ENCODE data around the gene WNT7B.

Gene WNT7B

DNA sequence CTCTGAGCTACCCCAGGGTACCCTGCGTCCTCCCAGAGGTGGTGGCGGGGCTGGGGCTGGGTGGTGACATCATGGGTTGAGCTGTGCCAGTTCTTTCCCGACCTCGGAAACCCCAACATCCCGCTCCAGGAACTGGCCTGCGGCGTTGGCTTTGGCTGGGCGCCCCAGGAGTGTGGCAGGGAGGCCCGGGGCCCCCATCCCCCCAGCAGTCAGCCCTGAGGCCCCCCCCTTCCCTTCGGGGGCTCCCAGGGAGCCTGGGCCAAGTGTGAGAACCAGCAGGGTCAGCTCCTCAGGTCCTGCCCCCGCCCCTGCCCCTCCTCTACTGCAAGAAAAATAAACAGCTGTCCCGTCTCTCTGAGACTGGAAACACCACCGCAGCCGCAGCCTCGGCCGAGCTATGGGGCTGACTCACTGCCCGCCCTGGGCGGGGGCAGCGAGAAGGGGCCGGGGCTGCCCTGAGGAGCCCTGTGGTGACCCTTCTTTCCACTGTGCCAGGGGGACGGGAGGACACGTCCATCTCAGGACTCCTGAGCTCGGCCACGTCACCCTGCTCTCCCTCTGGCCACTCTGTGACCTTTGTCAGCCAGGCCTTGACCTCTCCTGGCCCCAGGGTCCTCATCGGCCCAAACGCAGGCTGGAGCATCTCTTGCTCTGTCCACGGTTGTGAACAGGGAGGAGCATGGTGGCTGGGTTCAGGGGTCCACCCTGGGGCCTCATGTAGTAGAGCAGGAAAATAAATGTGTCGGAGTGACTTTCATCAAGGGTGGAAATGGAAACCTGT lies 73.4 kb downstream of the WNT7B start:
- no peak for DNase-seq

DNA sequence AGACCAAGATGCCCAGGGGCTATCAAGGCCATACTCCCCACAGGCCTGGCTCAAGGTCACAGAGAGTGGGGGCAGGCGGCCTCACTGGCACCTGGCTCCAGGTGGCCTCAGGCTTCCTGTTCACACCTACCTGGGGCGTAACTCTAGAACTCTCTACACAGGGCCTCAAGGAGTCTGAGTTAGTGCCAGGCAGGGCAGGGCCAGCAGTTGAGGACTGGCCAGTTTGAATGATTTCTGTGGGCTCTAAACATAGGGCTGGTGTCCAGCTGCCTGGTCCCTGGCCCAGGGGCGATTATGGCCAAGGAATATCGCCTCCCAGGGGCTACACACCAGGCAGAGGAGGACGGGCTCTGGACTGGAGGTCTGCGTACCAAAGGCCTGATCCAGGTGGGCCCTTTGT lies 79.2 kb downstream of the WNT7B start:
- no peak for DNase-seq

DNA sequence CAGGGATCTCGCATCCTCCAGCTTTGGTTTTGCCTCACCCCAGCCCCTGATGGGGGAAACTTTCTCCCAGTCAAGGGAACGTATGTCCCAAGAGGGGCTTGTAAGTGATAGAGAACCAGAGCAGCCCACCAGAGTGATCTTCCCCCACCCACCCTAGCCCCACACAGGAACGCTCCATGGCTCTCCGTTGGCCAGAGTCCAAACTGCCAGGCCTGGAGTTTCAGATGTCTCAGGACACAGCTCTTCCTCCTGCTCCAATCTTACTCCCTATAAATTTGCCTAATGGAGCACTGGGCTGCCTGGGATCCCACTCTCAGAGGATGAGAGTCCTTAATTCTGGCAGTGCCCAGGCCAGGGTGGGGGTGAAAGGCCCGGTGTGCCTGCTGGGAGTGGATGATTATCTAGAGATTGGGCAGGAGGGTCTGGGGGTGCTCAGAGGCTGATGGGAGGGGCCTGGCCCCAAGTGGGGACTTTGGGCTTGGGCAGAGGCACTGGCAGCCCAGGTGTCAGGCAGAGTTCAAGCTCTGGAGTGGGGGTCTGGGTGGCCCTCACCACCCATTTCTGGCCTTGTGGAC lies 79.9 kb downstream of the WNT7B start:
- no peak for DNase-seq

DNA sequence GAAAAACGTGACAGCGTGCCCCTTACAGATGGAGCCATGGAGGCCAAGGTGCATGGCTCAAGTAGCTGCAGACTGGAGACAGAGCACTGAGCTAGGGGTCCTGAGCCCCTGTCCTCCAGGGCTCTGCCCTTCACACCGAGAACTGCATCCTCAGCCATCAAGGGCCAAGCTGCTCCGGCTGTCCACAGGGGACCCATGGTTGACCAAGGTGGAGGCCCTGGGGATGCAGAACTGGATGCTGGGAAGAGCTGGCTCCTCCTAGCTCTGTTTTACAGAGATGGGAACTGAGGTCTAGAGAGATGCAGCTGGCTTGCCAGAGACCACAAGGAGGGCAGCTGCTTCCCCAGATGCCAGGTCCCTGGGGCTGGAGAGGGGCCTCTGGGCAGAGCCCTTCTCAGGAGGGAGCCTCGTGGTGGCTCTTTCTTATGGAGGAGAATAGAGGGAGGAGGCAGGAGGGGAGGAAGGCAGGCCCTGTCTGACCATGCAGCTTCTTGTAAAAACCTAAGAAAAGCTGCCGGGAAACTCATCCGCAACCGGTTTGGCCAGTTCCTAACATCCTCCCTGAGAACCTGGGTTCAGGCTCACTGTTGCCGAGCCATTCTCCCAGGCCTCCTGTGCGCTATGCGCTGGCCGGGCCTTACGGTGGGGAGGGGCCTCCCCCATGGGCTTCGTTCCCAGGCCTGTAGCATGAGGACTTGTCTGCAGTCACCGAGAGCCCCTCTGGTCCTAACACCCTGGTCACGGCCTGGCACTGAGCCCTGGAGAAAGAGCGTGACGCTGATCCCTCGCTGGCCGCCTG lies 80.6 kb downstream of the WNT7B start:
- DNase-seq: no peak

DNA sequence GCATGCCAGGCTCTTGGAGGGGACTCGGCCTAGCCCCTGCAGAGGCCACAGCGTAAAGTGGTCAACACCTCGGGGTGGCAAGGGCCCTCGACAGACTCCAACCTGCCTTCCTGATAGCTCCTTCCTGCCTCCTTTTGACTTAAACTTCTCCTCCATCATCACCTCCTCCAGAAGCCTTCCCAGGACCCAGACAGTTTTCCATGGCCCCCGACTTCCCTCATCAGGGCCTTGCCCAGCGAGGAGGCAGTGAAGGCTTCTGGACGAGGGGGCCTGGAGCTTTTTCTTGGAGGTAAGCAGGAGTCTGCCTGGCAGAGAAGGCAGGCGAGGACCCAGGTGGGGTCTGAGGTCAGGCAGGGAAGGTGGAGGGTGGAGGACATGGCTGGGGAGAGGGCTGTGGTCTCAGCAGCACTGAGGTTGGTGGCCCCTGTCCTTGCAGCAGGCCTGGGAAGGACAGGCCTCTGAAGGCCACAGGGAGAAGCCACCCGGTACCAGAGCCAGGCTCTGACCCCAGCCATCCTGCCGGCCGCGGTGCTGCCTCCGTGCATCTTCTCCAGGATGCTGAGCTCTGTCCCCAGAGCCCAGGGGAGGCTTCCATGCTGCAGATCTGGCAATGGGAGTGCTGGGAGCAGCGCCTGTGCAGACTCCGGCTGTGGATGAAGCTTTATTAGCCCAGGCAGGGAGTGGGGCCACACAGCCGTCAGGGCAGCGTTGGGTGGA lies 81.4 kb downstream of the WNT7B start:
- no peak for DNase-seq

DNA sequence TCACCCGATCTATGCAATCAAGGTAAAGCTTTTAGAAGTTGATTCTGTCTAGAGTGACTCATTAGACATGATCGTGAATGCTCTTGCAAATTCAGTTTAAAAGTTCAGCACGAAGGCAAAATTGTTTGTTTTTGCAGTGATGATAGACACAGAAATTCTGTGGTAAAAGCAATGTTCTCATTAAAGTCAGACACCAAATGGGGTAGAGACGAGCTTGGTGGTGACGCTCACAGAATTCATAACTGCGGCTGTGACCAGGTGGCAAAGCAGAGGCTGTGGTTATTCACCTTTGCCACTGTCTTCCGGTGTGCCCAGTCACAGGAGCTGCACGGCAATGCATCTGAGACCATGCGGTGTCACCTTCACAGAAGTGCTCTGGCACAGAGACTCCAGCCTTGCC lies 83.4 kb downstream of the WNT7B start:
- no peak for DNase-seq

DNA sequence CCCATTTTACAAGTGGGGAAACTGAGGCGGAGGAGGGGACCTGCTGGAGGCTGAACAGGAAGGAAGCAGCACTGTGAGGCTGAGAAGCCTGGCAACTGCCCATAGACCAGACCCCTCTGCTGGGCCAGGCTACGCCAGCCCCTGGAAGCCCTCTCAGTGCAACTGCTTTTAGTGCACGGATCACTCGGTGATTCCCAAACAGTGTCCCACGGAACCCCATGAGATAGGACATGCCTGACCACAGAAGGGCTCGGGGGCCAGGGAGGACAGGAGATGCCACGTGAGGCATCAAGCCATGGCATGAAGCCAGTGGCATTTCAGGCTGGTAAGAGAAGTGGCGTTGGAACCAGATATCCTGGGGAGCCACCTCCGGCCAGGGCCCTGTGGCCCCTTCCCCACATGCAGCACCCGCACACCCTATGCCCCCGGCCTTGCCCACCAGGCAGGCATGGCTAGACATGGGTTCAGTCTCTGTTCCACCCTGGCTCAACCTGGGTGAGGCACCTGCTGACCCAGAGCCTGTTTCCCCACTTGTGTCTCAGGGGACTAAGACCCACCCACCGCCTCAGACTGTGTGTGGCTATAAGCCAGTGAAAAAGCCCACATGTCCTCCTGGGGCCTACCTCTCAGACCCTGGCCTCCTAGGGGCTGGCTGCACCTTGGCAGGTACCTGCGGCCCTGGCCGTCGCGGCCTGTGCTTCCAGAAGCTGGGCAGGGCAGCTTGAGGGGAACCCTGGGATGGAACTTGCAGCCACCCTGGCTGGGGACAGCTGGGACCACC lies 84.1 kb downstream of the WNT7B start:
- no peak for DNase-seq

DNA sequence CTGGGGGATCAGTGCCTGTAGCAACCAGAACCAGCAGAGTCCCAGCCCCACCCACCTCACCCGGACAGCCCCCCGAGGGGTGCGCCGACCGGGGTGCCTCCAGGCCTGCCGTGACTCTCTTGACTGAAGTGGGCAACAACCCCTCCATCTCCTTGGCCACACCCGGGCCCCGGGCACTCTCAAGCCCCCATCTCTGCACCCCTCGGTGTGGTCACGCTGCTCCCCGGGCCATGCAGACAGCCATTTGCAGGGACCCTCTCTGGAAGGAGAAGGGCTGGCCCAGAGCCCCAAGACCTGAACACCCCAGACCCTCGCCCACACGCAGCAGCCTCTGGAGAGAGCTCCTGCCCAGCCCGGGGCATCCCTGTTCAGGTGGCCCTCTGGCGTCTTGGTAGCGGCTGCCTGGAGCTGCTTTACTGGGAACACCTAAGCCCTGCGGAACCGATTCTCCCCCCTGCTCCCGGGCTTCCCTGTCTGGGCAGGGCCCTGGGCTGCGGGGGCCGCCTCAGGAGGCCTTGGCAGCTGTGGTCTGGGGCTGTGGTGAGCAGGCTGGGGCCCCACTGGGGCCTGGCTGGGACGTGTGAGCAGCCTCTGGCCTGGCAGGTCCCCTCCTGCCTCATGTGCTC lies 84.9 kb downstream of the WNT7B start:
- no peak for DNase-seq

DNA sequence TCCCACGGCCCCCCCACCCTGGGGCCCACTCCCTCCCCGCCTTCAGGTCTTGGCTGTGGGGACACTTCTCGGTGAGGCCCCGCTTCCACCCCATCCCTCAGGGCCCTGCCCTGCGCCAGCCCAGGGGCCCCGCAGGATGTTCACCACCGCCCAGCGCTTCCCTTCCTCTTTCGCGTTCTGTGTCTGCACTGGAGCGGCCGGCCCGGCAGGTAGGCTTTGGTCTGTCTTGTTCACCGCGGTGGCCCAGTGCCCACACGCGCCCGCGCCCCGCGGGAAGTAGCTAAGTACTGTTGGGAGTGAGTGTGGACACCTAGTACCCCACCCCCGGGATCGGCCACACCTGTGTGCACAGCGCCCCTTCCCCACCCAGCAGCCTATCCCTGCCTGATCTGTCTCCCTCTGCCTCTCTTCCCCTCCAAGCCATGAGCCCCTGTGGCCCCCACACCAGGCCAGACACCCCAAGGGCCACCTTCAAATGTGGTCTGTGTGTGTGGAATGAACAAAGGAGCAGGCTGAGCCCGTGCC lies 85.4 kb downstream of the WNT7B start:
- no peak for DNase-seq

DNA sequence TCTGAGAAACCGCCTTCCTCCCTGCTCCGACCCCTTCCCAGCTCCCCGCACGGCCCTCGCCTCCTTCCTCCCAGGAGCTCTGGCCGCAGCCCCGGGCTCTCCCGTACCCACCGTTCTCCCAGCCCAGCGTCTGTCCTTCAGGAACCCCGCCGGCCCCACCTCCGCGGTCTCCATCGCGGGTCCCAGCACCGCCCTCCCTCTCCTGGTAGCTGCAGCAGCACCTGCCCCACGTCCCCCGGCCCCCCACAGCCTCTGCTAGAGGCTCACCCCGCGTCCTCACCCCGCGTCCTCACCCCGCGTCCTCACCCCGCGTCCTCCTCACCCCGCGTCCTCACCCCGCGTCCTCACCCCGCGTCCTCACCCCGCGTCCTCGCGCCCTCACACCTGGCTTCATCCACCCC lies 85.9 kb downstream of the WNT7B start:
- DNase-seq: no peak

DNA sequence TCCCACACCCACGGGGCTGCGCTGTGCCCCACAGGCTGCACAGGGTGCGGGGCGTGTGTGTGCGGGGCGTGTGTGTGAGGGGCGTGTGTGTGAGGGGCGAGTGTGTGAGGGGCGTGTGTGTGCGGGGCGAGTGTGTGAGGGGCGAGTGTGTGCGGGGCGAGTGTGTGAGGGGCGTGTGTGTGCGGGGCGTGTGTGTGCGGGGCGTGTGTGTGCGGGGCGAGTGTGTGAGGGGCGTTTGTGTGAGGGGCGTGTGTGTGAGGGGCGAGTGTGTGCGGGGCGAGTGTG lies 86.7 kb downstream of the WNT7B start:
- no peak for DNase-seq

DNA sequence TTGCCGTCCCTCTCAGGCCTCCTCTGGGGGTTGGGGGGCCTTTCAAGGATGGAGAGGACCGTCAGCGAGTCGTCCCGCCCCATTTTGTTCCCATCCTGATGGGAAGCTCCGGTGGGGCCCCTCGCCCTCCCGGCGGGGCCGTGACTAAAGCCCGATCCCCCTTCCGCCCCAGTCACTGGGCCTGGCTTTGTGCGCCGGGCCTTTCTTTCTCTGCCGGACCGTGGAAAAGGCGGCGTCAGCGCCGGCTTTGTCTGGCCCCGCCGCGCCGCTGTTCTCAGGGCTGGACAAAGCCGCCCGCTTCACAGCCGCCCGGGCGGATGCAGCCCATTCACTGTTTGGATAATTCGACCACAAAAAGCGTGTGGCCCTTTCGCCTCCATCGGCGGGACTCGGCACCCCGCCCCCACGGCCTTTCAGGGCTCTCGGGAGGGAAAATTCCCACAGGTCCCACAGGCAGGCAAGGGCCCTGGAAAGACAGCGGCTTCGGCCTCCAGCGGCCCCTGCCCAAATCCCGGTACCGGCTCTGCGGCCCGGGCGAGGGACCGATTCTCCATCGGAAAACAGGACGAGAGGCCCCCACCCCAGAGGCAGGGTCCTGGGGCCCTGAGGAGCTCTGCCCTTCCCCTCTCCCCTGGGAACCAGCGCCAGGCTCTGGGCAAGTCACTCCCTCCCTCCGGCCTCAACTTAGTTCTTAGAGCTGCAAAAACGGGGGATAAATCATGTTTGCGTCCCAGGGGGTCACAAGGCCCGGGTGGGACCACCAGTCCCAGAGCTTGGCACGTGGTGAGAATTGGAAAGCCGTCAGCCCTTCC lies 87.2 kb downstream of the WNT7B start:
- DNase-seq: no peak

DNA sequence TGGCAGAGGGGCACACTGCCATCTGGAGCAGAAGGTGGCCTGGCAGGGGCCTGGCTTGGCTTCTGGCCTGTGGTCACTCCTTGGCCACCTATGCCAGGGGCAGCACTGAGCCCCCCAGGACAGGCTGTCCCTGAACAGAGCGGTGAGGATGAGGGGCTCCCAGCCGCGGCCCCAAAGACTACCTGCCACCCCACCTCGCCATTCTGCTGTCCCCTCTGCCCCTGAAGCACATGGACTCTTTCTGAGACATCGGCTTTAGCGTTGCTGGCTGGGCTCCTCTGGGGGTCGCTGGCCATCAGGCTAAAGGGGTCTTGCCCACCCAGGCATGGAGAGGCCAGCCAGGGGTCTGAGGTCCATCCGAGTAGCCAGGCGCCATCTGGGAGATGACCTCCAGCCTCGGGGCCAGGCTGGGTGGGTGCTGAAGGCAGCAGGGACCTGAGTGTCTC lies 87.8 kb downstream of the WNT7B start:
- no peak for DNase-seq

DNA sequence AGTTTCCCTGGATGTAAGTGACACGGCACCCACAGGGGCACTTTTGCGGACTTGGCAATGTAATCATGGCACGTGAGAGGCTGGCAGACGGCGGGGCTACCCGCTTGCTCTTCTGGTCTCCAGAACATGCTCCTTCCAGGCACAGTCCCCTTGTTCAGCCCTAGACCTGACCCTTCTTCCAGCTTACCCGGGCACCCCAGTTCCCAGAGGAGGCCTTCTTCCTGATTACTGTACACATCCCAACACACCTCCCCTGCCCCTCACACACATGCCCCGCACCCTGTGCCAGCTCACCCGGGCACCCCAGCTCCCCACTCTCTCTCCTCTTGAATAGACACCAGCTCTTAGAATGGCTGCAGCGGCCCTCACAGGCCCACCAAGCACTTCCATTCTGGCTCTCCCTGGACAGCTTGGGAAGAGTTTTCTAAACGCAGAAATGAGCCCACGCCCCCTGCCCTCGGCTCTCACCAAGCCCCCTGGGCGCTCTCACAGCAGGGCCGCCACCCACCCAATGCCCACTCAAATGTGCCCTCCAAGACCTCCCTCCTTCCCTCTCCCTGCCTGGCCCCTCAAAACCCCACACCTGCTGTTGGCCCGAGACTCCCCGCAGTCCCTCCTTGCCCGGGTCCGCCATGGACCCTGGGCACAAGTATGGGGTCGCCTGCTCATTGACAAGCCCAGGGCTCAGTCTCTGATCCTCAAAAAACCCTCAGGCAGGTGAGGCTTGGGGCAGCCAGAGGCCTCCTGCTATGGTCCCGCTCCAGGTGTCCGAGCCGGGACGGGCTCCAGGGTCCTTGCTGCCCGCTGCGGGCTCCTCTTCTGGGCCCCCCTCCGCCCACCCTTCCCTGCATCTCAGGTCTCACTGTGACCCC lies 88.5 kb downstream of the WNT7B start:
- no peak for DNase-seq

DNA sequence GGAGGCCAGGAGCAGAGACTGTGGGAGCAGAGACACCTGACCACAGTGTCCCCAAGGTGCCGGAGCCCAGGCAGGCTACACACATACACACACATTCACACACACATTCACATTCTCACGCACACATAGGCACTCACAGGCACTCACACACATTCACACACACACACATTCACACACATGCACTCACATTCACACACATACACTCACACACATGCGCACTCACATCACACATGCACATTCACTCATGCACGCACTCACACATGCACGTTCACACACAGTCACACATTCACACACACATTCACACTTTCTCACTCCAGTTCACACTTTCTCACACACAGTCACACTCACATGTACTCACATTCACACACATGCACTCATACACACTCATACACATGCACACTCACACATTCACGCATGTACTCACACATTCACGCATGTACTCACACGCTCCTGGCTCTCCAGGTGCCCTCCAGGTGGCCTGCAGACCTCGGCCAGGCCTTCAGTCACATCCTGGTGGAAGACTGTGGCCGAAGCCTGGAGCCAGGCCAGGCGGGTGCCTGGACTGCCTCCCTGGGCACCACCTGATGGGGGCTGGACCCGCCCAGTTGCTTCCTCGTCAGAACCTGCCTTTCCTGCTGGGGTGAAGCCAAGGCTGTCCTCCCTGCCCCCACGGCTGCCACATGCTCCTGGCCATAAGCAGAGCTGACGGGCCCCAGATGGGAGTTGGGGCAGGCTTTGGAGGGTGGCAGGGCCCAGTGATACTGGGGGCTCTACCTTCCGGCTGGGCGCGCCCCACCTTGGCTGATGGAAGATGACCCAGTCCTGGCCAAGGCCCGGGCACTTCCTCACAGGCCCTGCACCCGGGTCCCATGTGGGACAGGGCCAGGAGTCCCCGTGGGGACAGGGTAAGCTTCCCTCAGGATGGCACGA lies 89.5 kb downstream of the WNT7B start:
- DNase-seq: no peak

DNA sequence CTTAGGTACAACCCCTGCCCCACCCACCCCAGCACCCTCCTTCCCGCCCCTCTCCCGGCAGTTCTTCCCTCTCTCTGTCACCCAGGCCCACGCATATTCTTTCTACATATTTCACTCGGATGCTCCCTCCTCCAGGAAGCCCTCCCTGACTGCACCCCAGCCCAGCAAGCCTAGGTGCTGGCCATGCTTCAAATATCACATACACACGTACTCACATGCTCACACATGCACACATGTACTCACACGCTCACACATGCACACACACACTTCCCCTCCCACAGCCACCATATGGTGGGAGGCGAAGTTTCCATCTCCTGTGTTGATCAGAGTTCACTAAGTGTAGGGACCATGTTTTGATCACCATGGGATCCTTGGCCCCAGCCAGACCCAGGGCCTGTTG lies 90.4 kb downstream of the WNT7B start:
- DNase-seq: no peak

DNA sequence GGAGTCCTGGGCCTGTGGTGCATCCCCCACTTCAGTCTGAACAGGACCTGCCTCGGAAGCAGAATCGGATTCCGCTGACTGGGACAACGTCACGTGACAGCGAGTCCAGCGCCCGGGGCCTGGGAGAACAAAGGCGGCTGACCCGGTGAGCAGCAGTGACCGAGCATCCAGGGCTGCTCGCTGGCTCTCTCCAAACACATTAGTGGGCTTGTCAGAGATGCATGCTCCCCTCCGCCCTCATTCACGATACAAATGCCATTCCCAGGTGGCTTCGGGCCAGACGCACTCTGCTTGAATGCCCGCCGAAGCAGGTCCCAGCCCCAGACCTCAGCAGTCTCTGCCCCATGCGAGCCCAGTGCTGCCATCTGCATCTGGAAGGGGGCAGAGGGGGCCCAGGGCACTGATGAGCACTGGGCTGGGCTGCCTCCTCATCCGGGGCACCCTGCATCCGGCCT lies 91.0 kb downstream of the WNT7B start:
- DNase-seq: no peak

DNA sequence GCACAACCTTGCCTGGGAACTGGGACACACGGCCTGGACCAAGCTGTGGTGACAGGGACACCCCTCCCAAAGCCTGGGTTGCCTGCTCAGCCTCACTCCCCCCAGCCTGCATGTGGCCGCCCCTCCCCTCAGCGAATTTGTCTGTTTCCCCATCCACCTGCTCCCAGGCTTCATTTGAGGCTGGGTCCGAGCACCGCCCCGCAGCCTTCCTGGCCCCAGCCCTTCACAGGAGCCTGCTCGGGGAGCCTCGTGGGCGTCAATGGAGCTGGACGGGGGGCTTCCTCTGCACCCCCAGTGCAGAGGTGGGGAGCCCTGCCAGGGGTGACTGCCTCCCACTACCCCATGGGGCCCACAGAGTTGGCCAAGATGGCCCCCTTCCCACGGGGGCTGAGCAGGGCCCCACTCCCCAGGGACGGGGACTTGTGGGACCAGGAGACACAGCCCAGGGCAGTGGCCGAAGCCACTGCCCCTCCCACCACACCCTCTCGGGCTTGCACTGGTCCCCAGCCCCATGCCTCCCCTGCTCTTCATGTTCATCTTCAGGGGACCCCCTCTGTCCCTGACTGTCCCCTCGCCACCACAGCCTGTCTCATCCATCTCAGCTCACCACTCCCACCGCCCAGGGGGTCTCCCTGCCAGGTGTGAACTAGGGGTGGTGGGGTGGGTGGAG lies 91.7 kb downstream of the WNT7B start:
- peak; percentile 10 for DNase-seq

All from activated CD8-positive, alpha-beta memory T cell treated with anti-CD3 and anti-CD28 coated beads, Interleukin-2, amount 50 U/mL, for 4 hours (primary cell).